ENCODE results near the gene SCPEP1.

SCPEP1 gene

DNA sequence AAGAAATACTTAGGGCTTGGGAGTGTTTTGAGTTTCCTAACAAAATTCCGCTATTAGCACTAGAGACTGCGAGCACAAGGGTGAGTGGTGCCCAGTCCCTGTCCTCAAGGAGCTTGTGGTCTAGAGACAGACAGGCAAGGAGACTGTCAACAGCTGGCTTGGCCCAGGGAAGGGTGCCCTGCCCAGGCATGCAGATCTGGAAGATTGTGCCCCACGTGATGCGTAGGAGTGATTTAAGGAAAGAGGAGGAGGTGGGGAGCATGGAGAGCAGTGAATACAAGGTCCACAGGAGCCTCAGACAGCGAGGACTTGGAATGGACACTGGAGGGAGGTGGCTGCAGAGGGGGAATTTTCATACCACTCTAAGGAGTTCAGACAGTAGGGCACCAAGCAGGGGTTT is 25.0 kb downstream of the SCPEP1 start:
- DNase-seq (ENCODE audit: low spot score), result no peak

GRCh38 chr17:57004944-57005579 is 27.1 kb downstream of the SCPEP1 start:
- DNase-seq (ENCODE audit: low spot score), result no peak

- DNase-seq (ENCODE audit: low spot score), result no peak
These were observed 28.1 kb downstream of the SCPEP1 start for GRCh38 chr17:57006040-57006439.

GRCh38 chr17:57008958-57009357 is 31.0 kb downstream of the SCPEP1 start:
- no peak for DNase-seq (ENCODE audit: low spot score)

- peak; percentile 56 for DNase-seq (ENCODE audit: low spot score)
These were observed 32.0 kb downstream of the SCPEP1 start for GRCh38 chr17:57009737-57010445.

- DNase-seq (ENCODE audit: low spot score), result no peak
These were observed 32.6 kb downstream of the SCPEP1 start for GRCh38 chr17:57010487-57010886.

DNA sequence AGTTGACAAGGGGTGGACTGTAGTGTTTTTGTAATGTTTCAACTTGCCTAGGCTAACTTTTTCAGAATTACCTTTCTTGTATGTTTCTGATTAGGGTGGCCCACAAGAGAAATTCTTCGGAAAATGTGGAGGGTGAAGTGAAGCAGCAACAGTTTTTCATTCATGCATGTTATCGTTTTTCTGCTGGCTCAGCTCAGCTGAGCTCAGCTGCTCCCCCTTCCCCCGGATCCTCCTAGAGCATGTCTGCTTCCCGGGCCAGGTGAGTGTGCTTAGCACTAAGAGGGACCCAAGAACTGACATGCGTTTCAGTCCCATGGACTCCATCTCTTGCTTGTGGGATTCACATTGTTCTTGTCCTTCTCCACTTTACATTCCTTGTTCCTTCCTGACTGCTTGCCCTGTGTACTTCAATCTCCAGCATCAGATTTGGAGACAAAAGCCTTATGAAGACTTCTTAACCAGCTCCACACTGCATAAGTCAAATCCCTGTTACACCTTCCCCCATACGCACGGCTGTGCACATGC is 33.6 kb downstream of the SCPEP1 start:
- no peak for DNase-seq (ENCODE audit: low spot score)

GRCh38 chr17:57016071-57016763 is 38.3 kb downstream of the SCPEP1 start:
- no peak for DNase-seq (ENCODE audit: low spot score)

GRCh38 chr17:57016764-57017116 is 38.8 kb downstream of the SCPEP1 start:
- DNase-seq (ENCODE audit: low spot score), result no peak

DNA sequence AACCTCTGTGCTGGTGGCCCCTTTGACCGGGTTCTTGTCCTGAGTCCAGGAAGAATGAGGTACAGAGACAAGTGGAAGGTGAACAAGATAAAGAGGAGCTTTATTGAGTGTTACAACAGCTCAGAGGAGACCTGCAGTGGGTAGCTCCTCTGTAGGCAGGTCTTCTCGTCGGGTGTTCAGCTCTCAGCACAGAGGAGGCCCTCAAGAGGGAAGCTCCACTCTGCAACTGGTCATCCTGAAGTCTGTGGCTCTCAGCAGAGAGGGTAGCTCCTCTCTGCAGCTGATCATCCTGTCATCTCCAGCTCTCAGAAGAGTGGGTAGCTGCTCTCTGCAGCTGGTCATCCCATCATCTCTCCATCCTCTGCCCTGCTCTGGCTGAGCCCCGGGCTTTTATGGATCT is 39.7 kb downstream of the SCPEP1 start:
- DNase-seq (ENCODE audit: low spot score), result no peak

- no peak for DNase-seq (ENCODE audit: low spot score)
These were observed 42.3 kb downstream of the SCPEP1 start for GRCh38 chr17:57020208-57020607.

DNA sequence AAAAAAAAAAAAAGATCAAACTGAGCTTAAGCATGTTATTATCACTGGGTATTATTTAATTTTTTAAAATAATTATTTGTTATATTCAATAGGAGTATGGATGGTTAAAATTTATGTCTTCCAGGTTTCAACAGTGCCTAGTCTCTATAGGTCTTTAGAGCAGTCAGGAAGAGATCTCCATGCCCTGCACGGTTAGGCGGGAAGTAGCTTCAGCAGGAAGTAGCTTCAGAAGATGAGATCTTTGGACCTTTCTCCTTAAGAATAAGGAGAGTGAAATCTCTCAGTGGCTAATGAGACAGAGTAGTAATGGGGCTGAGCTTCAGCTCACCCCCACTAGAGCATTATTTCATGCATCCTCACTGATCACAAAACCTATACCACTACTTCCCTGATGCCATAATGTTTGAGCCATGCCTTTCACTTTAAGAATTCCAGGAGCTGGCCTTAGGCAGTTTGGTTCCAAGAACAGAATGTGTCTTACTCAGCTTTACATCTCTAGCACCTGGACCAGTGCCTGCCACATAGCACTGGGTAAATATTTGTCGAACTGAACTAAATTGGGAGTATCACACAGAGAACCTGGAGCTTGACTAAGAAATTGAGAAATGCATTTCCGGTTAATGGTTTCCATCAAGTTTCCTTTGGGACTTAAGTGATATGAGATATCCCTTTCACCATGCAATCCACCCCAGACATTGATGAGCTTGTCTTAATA is 43.5 kb downstream of the SCPEP1 start:
- DNase-seq (ENCODE audit: low spot score), result no peak

DNA sequence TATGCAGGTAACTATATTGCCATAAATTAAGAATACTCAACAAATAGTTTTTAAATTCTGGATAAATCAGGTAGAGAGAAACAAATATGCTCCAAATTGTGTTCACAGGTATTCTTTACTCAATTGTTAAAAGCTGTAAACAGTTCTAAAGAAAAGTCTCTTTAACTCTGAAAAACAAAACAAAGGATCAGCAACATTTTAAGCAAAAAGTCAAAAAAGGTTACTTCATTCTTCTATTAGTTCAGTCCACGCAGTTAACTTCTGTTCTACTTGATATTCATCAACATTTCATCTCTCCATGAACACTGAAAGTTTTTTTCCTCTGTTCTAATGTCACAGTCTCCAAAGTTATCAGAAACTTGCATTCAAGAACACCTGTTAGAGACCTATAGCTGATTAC is 47.9 kb downstream of the SCPEP1 start:
- no peak for DNase-seq (ENCODE audit: low spot score)

- DNase-seq (ENCODE audit: low spot score), result no peak
These were observed 49.9 kb downstream of the SCPEP1 start for GRCh38 chr17:57027852-57028251.

- no peak for DNase-seq (ENCODE audit: low spot score)
These were observed 54.4 kb downstream of the SCPEP1 start for GRCh38 chr17:57032343-57032742.

DNA sequence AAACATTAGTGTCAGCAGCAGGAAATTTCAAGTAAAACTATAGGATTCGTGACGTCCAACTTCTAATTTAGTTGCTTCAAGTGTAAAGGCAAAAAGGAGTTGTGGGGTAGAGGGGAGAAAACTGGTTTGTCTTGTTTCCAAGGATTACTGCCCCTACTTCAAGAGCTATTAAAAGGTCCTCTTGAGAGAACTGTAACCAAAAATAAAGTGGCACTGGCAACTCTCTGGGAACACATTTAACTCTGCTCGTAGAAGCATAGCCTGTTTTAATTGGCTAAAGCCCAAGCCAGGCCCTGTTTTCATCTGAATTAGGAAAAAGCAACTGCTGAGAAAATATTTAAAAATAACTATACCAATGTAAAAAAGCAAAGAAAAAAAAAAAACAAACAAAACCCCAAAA is 55.4 kb downstream of the SCPEP1 start:
- no peak for DNase-seq (ENCODE audit: low spot score)

- DNase-seq (ENCODE audit: low spot score), result no peak
These were observed 57.1 kb downstream of the SCPEP1 start for GRCh38 chr17:57034807-57035754.

DNA sequence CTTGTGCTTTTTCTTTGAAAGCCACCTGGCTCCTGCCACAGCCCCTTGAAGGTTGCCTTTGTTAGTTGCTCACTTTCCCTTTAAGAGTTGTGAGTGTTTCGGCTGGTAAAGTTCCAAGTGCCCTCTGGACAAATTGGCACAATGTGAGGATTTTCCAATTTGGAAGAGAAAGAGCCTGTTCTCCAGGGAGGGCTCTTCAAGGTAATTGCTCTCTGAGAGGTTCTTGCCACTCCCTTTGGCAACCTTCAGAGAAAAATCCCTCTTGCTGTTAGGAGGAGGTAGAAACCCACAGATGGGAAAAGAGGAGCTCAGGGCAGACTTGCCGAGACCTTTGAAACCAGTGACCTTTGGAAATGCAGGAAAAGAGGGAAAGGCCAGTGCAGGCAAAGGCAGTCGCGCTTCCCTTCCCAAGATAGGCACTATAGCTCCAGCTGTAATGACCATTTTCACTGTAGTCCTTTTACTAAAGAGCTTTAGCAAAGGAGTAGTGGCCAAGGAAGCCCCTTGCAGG is 58.1 kb downstream of the SCPEP1 start:
- no peak for DNase-seq (ENCODE audit: low spot score)

DNA sequence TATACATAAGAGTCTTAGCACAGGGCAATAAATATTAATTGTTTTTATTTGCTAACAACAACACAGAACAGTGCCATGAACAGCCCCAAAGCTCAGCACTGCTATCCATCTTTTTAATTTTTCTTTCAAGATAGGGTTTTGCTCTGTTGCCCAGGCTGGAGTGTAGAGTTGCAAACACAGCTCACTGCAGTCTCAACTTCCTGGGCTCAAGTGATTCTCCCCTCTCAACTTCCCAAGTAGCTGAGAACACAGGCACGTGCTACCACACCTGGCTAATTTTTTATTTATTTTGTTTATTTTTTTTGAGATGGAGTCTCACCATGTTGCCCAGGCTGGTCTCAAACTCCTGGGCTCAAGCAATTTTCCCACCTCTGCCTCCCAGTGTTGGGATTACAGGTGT is 59.5 kb downstream of the SCPEP1 start:
- DNase-seq (ENCODE audit: low spot score), result no peak

GRCh38 chr17:57038486-57038885 is 60.6 kb downstream of the SCPEP1 start:
- DNase-seq (ENCODE audit: low spot score), result no peak

DNA sequence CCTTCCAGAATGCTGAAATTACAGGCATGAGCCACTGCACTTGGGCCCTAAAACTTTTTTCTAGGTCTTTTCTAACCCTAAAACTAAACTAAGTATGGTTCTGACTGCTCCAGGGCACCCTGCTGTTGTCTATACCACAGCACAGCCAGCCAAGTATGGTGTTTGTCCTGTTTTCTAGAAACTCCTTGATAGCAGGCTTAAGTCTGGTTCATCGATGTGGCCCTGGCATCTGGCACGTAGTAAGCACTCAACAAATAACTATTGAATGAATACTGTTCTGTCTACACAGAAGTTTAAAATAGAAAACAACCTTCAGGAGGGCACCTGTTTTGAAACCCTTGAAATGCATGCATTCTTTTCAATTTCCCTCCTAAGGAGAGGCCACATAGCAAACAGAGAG is 62.6 kb downstream of the SCPEP1 start:
- no peak for DNase-seq (ENCODE audit: low spot score)
